ENCODE measurements around the gene THEM5.

Gene THEM5

DNA sequence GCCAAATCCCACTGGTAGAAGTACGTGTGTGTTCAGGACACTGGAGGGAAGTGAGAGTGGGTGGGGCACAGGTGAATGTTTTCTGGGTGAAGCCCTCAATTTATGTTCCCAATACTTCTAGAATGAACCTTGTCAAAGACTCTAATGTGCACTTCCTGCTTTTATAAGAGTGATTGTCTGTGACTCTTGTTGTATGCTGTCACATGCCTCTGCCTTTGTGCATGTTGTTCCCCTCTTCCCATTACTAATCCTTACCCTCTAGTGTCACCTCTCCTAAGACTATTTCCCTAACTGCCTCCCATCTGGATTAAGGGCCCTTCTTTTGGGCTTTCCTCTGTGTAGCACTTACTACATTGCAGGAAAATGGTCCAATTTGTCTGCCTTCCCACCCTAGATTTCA, 45.7 kb downstream of the THEM5 start:
- Histone ChIP-seq H2AFZ (ENCODE audit: low read depth) (no peak overlapping the region), H3K4me1 (ENCODE audit: low read depth, poor library complexity, severe bottlenecking) (no peaks in the 10 kb centered on the region), H3K4me3 (IDR thresholded peaks at IDR 0.05; ENCODE audit: insufficient read depth, low read depth, low read length) (no peak overlapping the region), H3K4me2 (no peak overlapping the region), H3K27me3 (ENCODE audit: insufficient read depth, low read depth) (peaks cover 30% of the 10 kb centered on the region; the same call in 1 of the 2 replicates), H3K36me3 (ENCODE audit: insufficient read depth) (no peaks in the 10 kb centered on the region), H3K27ac (no peak overlapping the region), H3K79me2 (ENCODE audit: insufficient read depth, low read depth) (no peaks in the 10 kb centered on the region), H4K20me1 (ENCODE audit: insufficient read depth) (no peaks in the 10 kb centered on the region), H3K9ac (no peak overlapping the region)
- TF ChIP-seq, protein P1, sequence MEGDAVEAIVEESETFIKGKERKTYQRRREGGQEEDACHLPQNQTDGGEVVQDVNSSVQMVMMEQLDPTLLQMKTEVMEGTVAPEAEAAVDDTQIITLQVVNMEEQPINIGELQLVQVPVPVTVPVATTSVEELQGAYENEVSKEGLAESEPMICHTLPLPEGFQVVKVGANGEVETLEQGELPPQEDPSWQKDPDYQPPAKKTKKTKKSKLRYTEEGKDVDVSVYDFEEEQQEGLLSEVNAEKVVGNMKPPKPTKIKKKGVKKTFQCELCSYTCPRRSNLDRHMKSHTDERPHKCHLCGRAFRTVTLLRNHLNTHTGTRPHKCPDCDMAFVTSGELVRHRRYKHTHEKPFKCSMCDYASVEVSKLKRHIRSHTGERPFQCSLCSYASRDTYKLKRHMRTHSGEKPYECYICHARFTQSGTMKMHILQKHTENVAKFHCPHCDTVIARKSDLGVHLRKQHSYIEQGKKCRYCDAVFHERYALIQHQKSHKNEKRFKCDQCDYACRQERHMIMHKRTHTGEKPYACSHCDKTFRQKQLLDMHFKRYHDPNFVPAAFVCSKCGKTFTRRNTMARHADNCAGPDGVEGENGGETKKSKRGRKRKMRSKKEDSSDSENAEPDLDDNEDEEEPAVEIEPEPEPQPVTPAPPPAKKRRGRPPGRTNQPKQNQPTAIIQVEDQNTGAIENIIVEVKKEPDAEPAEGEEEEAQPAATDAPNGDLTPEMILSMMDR (conservative IDR thresholded peaks at IDR 0.05; ENCODE audit: low read depth, low read length), result no peak

DNA sequence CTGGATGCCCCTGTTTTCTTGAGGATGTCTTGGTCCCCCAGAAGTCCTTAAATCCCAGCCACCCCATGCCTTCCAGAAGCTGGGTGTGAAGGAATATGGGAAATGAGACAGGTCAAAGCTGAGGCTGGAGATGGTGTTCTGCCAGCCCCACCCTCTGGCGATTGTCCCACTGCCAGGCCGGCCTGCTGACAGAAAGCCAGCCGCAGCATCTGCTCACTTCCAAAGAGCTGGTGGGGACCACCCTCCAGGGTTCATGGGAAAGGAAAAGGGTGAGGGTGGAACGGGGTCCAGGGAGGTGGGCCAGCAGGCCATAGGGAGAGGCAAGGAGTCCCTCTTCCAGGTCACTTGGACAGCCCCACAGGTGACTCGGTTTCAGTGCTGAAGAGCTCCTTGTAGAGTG, 46.4 kb downstream of the THEM5 start:
- Histone ChIP-seq H3K9ac (no peak overlapping the region), H3K79me2 (ENCODE audit: insufficient read depth, low read depth) (no peaks in the 10 kb centered on the region), H3K4me1 (ENCODE audit: low read depth, poor library complexity, severe bottlenecking) (no peaks in the 10 kb centered on the region), H4K20me1 (ENCODE audit: insufficient read depth) (no peaks in the 10 kb centered on the region), H3K4me3 (IDR thresholded peaks at IDR 0.05; ENCODE audit: insufficient read depth, low read depth, low read length) (no peak overlapping the region), H3K4me2 (no peak overlapping the region), H2AFZ (ENCODE audit: low read depth) (no peak overlapping the region), H3K27ac (no peak overlapping the region), H3K36me3 (ENCODE audit: insufficient read depth) (no peaks in the 10 kb centered on the region), H3K27me3 (ENCODE audit: insufficient read depth, low read depth) (peaks cover 30% of the 10 kb centered on the region; the same call in 1 of the 2 replicates)
- TF ChIP-seq, protein P1 (conservative IDR thresholded peaks at IDR 0.05; ENCODE audit: low read depth, low read length), result no peak

DNA sequence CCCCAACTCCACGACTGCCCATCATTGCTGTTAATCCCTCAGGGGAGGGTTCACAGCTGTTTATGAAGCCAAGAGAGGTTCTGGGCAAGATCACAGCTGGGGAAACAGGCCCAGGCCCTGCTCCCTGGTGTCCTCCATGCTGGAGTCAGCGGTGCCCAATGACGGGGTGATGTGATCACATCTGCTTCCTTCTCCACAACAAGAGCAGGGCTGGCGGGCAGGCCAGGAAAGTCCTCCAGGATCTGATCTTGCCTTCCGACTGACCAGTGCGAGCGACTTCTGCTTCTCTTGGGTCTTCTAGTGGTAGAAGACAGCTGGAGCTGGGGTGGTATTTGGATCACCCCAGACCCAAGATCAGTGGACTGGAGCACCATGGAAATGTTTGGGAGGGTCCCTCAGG, 47.3 kb downstream of the THEM5 start:
- H3K27me3 ChIP-seq (ENCODE audit: insufficient read depth, low read depth), result peaks cover 30% of the 10 kb centered on the region; the same call in 1 of the 2 replicates
- TF ChIP-seq, protein P1 (conservative IDR thresholded peaks at IDR 0.05; ENCODE audit: low read depth, low read length), result no peak
- no peaks in the 10 kb centered on the region for H3K79me2 ChIP-seq (ENCODE audit: insufficient read depth, low read depth)
- no peak overlapping the region for H3K27ac ChIP-seq
- no peaks in the 10 kb centered on the region for H4K20me1 ChIP-seq (ENCODE audit: insufficient read depth)
- H3K9ac ChIP-seq, result no peak overlapping the region
- no peak overlapping the region for H3K4me3 ChIP-seq (IDR thresholded peaks at IDR 0.05; ENCODE audit: insufficient read depth, low read depth, low read length)
- no peaks in the 10 kb centered on the region for H3K36me3 ChIP-seq (ENCODE audit: insufficient read depth)
- no peaks in the 10 kb centered on the region for H3K4me1 ChIP-seq (ENCODE audit: low read depth, poor library complexity, severe bottlenecking)
- H3K4me2 ChIP-seq, result no peak overlapping the region
- H2AFZ ChIP-seq (ENCODE audit: low read depth), result no peak overlapping the region

DNA sequence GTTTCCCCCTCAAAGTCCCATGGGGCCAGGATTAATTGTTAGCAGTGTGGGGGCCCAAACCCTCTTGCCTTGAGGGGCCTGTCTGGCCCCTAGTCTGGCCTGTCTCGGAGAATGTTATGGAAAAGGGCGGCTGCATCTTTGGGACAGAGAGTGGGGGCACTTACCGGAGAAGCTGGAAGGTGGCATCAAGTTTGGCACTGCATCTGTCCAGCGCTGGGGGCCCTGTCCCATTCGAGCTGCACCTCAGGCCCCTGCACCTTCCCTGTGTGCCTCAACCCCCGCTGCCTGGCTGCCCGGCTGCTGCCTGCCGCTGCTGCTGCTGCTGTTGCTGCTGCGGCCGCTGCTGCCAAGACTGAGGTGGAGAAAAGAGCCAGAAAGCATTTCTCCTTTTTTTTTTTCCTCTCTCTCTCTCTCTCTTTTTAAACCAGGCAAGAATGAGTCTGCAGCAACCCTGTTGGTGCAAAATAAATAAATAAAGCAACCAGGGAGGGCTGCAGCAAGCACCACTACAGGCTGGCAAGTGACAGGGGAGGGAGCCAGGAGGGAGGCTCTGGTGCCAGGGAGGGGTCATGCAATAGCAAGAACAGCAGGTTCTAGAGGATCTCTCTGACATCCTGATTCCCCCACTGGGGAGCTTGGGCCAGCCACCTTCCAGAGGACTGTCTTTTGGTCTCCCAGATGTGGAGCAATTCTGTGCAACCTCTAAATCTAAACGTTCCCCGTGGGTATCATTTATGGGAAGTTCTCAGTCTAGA, 48.3 kb downstream of the THEM5 start, which contains the start of gene LINGO4:
Gene LINGO4, minus strand, starts transcription at position 354 of the 755 bp plus-strand sequence. CDS start 2,715 bp downstream, outside the sequence.
- no peak within 1 kb of the TSS for H3K27ac ChIP-seq
- no peak within 1 kb of the TSS for H3K4me3 ChIP-seq (IDR thresholded peaks at IDR 0.05; ENCODE audit: insufficient read depth, low read depth, low read length)
- H3K4me1 ChIP-seq (ENCODE audit: low read depth, poor library complexity, severe bottlenecking), result no peaks in the 10 kb centered on the region
- H3K9ac ChIP-seq, result no peak within 1 kb of the TSS
- H2AFZ ChIP-seq (ENCODE audit: low read depth), result no peak within 1 kb of the TSS
- no peaks in the 10 kb centered on the region for H3K36me3 ChIP-seq (ENCODE audit: insufficient read depth)
- H3K79me2 ChIP-seq (ENCODE audit: insufficient read depth, low read depth), result no peaks in the 10 kb centered on the region
- H4K20me1 ChIP-seq (ENCODE audit: insufficient read depth), result no peaks in the 10 kb centered on the region
- TF ChIP-seq, protein P1 (conservative IDR thresholded peaks at IDR 0.05; ENCODE audit: low read depth, low read length), result no peak
- no peak within 1 kb of the TSS for H3K4me2 ChIP-seq
- H3K27me3 ChIP-seq (ENCODE audit: insufficient read depth, low read depth), result peaks cover 30% of the 10 kb centered on the region; the same call in 1 of the 2 replicates
